Ascending aorta (tissue), 2 donors: ENCODE data around the gene PRPH. TPM values are rescaled to one million over a fixed set of nuclear protein-coding genes. Genes with fewer than 3 reads are reported as not detected.

Experiments used
- DNase-seq, 2 donors: peaks; one replicate each; pipeline ENCODE4 v3.0.0-alpha.2; 2019; ENCODE audit warnings: low spot score in 2 of 2
- H3K27ac ChIP-seq, 2 donors: fragments of 200-600 bp; sonication (generic); one replicate each; pipeline ENCODE4 v1.5.1; 2016 to 2017; ENCODE audit warnings: mild to moderate bottlenecking in 1 of 2
- H3K27me3 ChIP-seq: fragments of 200-600 bp; sonication (generic); one replicate; pipeline ENCODE4 v1.5.1; 2017
- H3K36me3 ChIP-seq, 2 donors: fragments of 200-600 bp; sonication (generic); one replicate each; pipeline ENCODE4 v1.5.1; 2016
- H3K4me1 ChIP-seq, 2 donors: fragments of 200-600 bp; sonication (generic); one replicate each; pipeline ENCODE4 v1.5.1; 2016 to 2017; ENCODE audit warnings: mild to moderate bottlenecking in 1 of 2
- H3K4me3 ChIP-seq, 2 donors: fragments of 200-600 bp; sonication (generic); one replicate each; pipeline ENCODE4 v1.5.1; 2016 to 2017; ENCODE audit warnings: mild to moderate bottlenecking in 1 of 2
- H3K9me3 ChIP-seq, 2 donors: fragments of 200-600 bp; sonication (generic); one replicate each; pipeline ENCODE4 v1.5.1; 2016
- CTCF ChIP-seq, 3 experiments: fragments of 200-600 bp in 2 of 3; fragments of 450-650 bp in 1 of 3; sonication (generic) in 2 of 3; IDR thresholded peaks; one replicate each; pipeline ENCODE4 v1.5.1; 2016 to 2019; ENCODE audit warnings: antibody characterized with exemption in 3 of 3, mild to moderate bottlenecking in 1 of 3, moderate library complexity in 1 of 3
- intact Hi-C: fragments of 100-400 bp; cut with DNase I; formaldehyde crosslinking; loops from one replicate; pipeline ENCODE4 v1.15.1; 2023
- total RNA-seq: library from RNA; depleted of rRNA; stranded (reverse); fragments of >200 nt; gene quantifications from one replicate; pipeline ENCODE4 v1.1.0, GENCODE V29; 2016

PRPH gene
- total RNA-seq, 1 donor from 2014 or later: not detected

- no peaks in the 10 kb centered on the region for H3K27me3 ChIP-seq
- no peak for TF ChIP-seq CTCF (IDR thresholded peaks at IDR 0.05)
- DNase-seq: no peak
- H3K36me3 ChIP-seq: no peaks in the 10 kb centered on the region
- H3K27ac ChIP-seq: no peak overlapping the region
- no peaks in the 10 kb centered on the region for H3K4me1 ChIP-seq
- no peaks in the 10 kb centered on the region for H3K9me3 ChIP-seq
- intact Hi-C loops: no loop called here
- H3K4me3 ChIP-seq: no peak overlapping the region
These were observed 33.9 kb downstream of the PRPH start for GRCh38 chr12:49328816-49329215.

- no peaks in the 10 kb centered on the region for H3K27me3 ChIP-seq
- TF ChIP-seq CTCF (IDR thresholded peaks at IDR 0.05): no peak
These were observed 35.2 kb downstream of the PRPH start for GRCh38 chr12:49330032-49330619.

GRCh38 chr12:49330631-49331379 lies 35.9 kb downstream of the PRPH start:
- no peak overlapping the region for H3K4me3 ChIP-seq
- no peak for TF ChIP-seq CTCF (IDR thresholded peaks at IDR 0.05)
- no peaks in the 10 kb centered on the region for H3K9me3 ChIP-seq
- intact Hi-C loops: loop anchor here (1.0 kb wide), 1 partner anchor 183 kb away; no protein-coding TSS in a partner anchor
- no peak overlapping the region for H3K27ac ChIP-seq
- H3K4me1 ChIP-seq: no peaks in the 10 kb centered on the region
- no peak for DNase-seq
- H3K36me3 ChIP-seq: no peaks in the 10 kb centered on the region
- peaks cover 3% of the 10 kb centered on the region for H3K27me3 ChIP-seq

More at GRCh38 chr12:49330032-49330619, 35.2 kb downstream of the PRPH start:
- H3K4me3 ChIP-seq: no peak overlapping the region
- no peaks in the 10 kb centered on the region for H3K9me3 ChIP-seq
- no peak for DNase-seq
- H3K4me1 ChIP-seq: no peaks in the 10 kb centered on the region
- no peak overlapping the region for H3K27ac ChIP-seq
- H3K36me3 ChIP-seq: no peaks in the 10 kb centered on the region
- intact Hi-C loops: no loop called here

- peak; percentile 60 to 73 (median 70) for TF ChIP-seq CTCF (IDR thresholded peaks at IDR 0.05)
- Histone ChIP-seq H3K4me3 (no peak overlapping the region), H3K9me3 (no peaks in the 10 kb centered on the region), H3K36me3 (no peaks in the 10 kb centered on the region), H3K27me3 (peaks cover 11% of the 10 kb centered on the region), H3K27ac (no peak overlapping the region), H3K4me1 (no peaks in the 10 kb centered on the region)
- intact Hi-C loops: loop anchor here (1.0 kb wide), 1 partner anchor 183 kb away; no protein-coding TSS in a partner anchor
- DNase-seq: peak in 1 of 2 donors; percentile 73
These were observed 36.7 kb downstream of the PRPH start for GRCh38 chr12:49331380-49332222.

GRCh38 chr12:49332441-49332861 lies 37.5 kb downstream of the PRPH start:
- no peak for DNase-seq
- H3K4me1 ChIP-seq: peaks cover 0 to 2% of the 10 kb centered on the region in 2 donors
- no peak for TF ChIP-seq CTCF (IDR thresholded peaks at IDR 0.05)
- no peaks in the 10 kb centered on the region for H3K36me3 ChIP-seq
- no peak overlapping the region for H3K27ac ChIP-seq
- H3K27me3 ChIP-seq: peaks cover 13% of the 10 kb centered on the region
- intact Hi-C loops: no loop called here
- peak overlapping the region in 1 of 2 donors; percentile 51 for H3K4me3 ChIP-seq
- no peaks in the 10 kb centered on the region for H3K9me3 ChIP-seq
